GM21360 (cell line): ENCODE data around the gene SIX2.

Source experiments
- ATAC-seq: cut with Tn5 transposase; IDR thresholded peaks from one replicate; pipeline ENCODE4 v1.9.1; 2021; ENCODE audit warnings: mild to moderate bottlenecking, moderate library complexity; ENCODE audit not compliant: unreplicated experiment

Gene SIX2

DNA sequence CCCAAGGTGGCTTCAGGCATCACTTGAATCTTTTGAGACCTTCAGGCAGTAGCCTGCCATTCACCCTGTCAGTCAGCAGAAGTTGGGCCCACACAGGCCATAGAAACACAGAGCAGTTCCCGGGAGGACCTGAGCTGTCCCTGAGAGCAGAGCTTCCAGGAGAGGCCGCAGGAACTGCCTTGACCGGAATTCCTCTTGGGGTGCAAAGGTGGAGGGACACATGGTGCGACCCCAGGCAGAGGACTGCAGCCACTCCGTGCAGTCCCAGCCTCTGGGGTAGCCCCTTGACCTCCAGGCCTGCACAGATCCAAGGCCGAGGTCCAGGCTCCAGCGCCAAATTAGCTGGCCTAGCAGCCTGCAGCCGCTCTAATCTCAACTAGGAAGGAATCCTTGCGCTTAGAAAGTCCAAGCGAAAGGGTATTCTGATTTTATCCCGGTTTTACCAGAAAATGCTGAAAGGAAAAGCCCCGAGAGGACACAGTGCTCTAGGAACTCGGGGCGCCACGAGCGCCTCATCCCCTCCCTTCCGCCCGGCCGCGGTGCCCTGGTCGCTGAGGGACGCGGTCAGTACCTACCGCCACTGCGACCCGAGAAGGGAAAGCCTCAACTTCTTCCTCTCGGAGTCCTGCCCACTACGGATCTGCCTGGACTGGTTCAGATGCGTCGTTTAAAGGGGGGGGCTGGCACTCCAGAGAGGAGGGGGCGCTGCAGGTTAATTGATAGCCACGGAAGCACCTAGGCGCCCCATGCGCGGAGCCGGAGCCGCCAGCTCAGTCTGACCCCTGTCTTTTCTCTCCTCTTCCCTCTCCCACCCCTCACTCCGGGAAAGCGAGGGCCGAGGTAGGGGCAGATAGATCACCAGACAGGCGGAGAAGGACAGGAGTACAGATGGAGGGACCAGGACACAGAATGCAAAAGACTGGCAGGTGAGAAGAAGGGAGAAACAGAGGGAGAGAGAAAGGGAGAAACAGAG is 5.4 kb downstream of the SIX2 start:
- no peak for ATAC-seq

DNA sequence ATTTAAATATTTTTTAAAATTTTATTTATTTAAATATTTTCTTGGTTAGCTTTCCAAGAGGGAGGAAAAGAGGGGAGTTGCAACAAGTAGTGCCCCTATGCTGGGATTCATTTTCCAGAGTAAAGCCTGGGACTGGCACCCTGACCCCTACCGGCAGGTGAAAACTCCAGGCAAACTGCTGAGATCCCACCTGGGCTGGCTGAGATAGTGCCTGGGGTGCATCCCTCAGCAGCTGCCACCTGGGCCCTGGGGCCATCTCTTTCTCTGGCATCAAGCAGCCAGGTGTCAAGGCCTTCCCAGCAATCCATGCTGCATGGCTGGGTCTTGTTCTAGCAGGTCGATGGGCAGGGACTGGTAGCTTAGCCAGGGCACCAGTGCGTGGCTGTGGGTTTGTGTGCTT is 6.6 kb downstream of the SIX2 start:
- no peak for ATAC-seq

DNA sequence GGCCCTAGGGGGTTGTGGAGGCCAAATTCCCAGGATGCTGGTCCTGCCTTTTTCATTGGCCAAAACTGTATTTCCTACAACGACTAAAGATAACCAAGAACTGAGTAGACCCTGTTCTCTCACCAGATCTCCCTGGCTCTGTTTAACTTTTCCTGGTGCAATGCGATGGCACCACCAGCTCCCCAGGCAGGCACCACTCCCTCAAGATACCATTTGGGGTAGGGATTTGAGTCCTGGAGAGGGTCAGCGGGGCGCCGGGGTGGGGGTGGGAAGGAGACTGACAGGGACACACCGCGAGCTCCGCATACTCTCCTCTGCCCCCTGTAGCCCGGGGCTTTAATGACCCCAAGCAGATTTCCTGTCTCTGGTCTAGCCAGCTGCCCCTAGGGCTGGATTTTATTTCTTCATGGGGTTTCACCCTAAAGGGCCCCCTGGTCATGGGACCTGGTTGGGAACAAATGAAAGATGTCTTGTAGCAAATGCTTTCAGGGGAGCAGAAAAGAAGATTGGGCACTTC is 7.3 kb downstream of the SIX2 start:
- no peak for ATAC-seq

DNA sequence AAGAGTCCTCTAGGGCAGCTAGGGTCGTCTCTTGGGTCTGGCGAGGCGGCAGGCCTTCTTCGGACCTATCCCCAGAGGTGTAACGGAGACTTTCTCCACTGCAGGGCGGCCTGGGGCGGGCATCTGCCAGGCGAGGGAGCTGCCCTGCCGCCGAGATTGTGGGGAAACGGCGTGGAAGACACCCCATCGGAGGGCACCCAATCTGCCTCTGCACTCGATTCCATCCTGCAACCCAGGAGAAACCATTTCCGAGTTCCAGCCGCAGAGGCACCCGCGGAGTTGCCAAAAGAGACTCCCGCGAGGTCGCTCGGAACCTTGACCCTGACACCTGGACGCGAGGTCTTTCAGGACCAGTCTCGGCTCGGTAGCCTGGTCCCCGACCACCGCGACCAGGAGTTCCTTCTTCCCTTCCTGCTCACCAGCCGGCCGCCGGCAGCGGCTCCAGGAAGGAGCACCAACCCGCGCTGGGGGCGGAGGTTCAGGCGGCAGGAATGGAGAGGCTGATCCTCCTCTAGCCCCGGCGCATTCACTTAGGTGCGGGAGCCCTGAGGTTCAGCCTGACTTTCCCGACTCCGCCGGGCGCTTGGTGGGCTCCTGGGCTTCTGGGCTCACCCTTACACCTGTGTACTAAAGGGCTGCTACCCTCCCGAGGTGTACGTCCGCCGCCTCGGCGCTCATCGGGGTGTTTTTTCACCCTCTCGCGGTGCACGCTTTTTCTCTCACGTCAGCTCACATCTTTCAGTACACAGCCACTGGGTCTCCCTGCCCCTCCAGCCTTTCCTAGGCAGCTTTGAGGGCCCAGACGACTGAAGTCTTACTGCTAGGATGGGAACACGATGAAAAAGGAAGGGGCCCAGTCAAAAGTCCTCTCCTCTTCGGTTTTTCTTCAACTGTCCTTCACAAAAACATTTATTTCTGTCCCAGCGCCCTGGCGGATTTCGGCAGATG is 8.1 kb downstream of the SIX2 start:
- ATAC-seq = no peak

GRCh38 chr2:45000341-45000901 is 8.8 kb downstream of the SIX2 start:
- no peak for ATAC-seq

DNA sequence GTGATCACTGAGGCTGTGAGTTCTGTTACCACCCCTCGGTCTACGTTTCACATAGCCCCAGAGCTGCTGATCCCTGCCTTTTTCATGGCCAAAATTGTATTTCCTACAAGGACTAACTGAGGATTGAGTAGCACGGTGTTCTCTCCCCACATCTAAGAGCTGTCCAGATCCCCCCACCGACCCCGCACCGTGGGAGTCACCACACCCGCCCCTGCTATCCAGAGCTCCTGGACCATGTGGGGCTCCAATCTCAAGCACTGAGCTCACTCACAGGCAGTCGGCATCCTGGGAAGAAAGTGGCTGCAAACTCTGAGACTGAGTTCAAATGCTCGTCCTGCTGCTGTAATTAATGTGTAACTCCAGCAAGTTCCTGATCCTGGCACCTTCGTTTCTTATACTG is 9.7 kb downstream of the SIX2 start:
- no peak for ATAC-seq

DNA sequence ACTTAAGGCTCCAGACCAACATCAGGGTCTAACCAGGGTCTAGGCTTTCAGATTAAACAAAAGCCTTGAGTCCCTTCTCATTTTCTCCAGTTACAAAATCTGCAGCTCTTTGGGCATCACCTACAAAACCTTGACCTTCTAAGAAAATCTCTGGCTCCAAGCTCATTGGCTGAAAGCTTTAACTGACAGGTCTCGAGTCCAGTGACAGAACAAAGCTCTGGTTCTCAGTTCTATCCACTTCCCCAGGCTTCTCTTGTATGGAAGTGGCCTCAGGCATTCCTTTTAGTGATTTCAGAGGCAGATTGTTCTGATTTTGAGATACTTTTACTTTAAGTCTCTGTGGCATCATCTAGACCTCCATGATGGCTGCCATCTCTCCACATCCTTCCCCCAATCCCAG is 11.3 kb downstream of the SIX2 start:
- ATAC-seq = no peak

DNA sequence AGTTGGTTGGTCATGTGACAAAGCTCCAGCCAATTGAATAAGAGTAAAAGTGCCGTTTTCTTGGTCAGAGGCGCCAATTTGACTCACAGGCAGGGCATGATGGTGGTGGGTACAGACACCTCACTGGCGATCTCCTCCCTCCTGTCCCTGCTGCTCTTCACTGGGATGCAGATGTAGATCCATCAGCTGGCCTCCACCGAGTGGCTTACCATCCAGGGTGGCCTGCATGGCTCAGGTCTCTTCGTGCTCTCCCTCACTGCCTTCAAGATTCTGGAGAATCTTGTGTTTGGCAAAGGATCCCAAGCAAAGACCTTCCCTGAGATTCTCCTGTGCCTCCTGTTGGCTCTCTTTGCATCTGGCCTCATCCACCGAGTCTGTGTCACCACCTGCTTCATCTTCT is 12.9 kb downstream of the SIX2 start:
- ATAC-seq = no peak

GRCh38 chr2:44994377-44994776 is 14.9 kb downstream of the SIX2 start:
- no peak for ATAC-seq

DNA sequence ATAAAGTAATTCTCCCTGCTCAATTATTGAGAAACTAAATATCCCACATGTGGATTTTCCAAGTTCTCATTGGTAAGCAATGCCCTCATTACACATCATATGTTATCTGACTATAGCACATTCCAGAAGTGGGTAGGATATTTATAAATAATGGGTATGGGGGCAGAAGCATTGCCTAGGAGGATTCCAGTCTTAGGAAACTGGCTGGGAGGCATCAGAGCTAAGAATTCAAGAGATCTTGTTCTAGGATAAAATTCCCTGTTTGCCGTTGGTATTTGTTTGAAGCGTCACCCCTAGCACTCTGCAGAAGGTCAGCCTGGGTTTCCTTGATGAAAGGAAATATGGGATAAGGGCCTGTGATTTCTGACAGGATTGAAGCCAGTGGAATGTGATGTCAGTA is 20.1 kb downstream of the SIX2 start:
- ATAC-seq = no peak

- ATAC-seq = no peak
These were observed 25.2 kb downstream of the SIX2 start for GRCh38 chr2:44983836-44984604.

DNA sequence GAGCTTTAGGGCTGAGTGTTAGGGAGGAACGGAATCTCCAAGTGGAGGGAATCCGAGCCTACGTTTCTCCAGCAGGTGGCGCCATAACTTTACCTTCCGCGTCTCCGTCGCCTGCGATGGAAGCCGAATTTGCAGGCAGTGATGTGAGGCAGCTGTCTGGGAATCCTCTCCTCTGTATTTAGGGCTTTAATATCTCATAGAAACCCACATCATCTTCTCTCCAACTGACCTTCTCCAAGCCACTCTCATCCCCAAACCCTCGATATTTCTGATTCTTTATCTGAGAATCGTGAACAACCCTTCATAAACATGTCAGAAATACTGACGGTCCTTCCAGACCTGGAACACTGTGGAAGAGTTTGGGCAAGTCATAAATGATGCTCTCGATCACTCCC is 27.5 kb downstream of the SIX2 start:
- ATAC-seq = no peak

- ATAC-seq = no peak
These were observed 28.2 kb downstream of the SIX2 start for GRCh38 chr2:44980751-44981713.

- no peak for ATAC-seq
These were observed 29.7 kb downstream of the SIX2 start for GRCh38 chr2:44979581-44979980.

GRCh38 chr2:44975571-44976450 is 33.4 kb downstream of the SIX2 start:
- no peak for ATAC-seq

DNA sequence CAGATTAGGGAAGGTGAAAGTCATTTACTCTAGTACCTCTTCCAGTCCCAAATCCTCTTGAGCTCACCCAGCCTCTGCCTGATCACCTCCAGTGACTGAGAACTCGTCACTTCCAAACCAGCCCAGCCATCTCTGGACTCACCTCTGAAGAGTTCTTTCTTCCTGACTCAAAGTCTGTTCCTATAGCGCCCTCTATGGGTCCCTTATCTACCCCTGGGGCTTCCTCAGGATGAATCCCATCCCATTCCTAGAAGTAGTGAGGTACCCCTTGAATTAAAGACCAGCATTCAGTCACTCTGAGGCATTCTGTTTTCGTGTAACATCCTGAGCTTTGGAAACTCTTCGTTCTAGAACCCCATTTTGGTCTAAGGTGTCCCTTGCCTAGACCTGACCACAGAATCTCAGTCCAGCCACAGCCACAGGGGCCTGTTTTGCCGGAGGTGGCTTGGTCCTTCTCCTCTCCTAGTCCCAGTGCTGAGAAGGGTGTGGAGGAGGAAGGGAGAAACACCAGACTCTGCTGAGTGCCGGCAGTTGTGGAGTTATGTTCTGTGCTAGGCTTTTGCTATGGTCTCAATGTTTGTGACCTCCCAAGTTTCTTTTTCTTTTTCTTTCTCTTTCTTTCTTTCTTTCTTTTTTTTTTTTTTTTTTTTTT is 35.1 kb downstream of the SIX2 start:
- ATAC-seq = no peak

GRCh38 chr2:44972771-44973535 is 36.3 kb downstream of the SIX2 start:
- ATAC-seq = no peak
